SHP77 treated with DMSO at 0.1 percent for 48 hours (cell line): Measurements from ENCODE around the gene ARHGAP6.
"Not testable (repeated sequence)": the region's sequence is repeated elsewhere in the genome, so short reads cannot be mapped to it uniquely, and the experiment has no call there.

Experiments used
- DNase-seq: peaks from one replicate; lab custom pipeline; 2025; lab: John Stamatoyannopoulos, UW

The ARHGAP6 gene

DNA sequence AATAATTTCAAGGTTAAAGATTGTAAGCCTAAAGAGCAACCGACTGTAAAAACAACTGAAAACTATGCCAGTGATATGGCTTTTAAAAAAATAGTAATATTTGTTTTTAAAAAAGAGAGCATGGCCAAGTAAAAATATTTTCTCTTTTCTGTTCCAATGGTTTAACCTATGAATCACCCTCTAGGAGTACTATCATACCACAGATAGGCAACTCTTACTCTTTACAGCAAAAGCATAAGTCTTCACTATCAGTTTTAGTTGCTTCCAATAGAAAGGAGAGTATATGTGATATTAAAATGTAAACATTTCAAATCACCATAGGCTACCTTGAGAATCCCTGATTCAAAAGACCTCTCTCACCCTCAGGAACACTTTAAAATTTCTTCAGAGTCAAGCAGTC lies 269.9 kb downstream of the ARHGAP6 start:
- no peak for DNase-seq

- no peak for DNase-seq
Measured at GRCh38 chrX:11393949-11394654, 271.6 kb downstream of the ARHGAP6 start.

DNA sequence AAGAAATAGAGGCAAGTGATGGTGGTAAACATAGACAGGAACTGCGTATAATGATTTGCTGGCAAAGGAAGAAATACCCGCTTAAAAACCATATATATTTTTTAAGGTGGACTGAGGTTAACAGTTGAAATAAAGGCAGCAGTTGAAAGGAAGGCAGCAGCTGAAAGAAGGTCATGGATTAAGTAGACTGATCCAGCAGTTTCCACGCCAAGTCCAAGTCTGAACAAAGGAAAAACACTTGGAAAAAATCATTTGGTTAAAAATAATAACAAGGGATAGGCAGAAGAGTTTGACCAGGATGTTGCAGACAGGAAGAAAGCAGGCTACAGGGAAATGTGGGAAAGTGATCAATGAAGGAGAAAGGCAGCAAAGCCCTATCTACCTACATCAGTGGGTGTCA lies 278.9 kb downstream of the ARHGAP6 start:
- no peak for DNase-seq

GRCh38 chrX:11386001-11386523 lies 279.7 kb downstream of the ARHGAP6 start:
- DNase-seq, result no peak

- DNase-seq, result no peak
Measured at GRCh38 chrX:11382930-11383329, 282.8 kb downstream of the ARHGAP6 start.

GRCh38 chrX:11381464-11381863 lies 284.3 kb downstream of the ARHGAP6 start:
- no peak for DNase-seq

DNA sequence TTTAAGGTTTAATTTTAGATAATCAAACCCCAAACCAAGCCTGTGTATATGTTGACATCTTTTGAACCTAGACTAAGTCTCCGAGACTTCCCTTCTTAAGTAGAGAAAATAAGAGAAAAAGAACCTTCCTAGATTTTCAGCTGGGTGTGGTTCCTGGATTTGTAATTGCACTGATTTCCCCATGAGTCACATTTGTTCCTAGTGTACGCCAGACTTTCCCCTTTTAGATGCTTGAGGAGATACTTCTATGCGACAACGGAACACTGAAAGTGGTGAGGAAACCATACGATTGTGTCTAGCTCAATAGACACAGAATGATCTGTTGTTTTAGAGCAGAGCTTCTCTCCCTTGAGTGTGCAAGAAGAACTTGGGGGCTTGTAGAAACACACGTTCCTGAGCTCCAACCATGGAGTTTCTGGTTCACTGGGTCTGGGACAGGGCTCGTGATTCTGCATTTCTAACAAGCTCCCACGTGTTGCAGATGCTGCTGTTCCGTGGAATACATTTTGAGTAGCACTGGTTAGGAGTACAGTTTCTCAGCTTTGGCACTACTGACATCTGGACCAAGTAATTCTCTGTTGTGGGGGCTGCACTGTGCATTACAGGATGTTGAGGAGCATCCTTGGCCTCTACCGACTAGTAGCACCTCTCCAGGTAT lies 285.4 kb downstream of the ARHGAP6 start:
- no peak for DNase-seq

GRCh38 chrX:11376163-11376562 lies 289.6 kb downstream of the ARHGAP6 start:
- DNase-seq, result no peak

DNA sequence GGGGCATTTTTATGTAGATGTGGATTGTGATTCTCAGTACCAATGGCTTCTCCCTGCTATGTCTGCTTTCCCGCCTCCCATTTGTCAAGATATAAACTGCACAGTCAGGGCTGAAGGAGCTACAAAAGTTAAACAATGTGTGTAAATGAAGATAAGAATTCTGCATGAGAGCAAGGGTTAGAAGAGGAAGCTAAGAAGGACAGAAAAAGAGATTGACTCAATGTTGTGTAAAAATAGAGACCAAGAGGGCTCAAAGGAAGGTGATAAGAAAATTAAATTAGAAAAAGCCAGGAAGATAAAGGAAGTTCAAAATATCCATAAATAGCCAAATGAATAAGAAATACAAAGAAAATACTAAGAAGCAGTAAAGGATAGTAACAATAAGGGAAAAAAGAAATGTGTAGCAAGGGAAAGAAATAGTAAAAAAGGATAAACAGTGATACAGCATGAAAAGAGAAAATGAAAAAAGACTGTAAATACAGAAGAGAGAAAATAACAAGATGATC lies 290.1 kb downstream of the ARHGAP6 start:
- DNase-seq, result no peak

DNA sequence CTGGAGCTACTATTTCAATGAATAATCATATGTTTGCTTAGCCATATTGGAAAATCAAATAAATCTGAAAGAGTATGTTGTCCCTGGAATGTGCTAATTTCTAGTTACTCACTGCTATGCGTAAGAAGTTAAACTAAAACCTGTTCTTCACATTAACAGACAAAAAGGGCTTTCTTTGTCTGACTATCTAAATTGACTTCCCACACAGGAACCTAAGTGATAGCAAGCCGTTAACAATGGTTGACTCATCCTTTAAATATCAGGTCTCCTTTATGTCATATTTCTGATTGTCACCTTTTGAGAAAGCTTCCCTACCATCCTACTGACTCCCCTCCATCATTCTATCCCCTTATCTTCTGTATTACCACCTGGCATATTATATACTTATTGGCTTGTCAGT lies 291.1 kb downstream of the ARHGAP6 start:
- no peak for DNase-seq

GRCh38 chrX:11371106-11371505 lies 294.6 kb downstream of the ARHGAP6 start:
- DNase-seq, result no peak

DNA sequence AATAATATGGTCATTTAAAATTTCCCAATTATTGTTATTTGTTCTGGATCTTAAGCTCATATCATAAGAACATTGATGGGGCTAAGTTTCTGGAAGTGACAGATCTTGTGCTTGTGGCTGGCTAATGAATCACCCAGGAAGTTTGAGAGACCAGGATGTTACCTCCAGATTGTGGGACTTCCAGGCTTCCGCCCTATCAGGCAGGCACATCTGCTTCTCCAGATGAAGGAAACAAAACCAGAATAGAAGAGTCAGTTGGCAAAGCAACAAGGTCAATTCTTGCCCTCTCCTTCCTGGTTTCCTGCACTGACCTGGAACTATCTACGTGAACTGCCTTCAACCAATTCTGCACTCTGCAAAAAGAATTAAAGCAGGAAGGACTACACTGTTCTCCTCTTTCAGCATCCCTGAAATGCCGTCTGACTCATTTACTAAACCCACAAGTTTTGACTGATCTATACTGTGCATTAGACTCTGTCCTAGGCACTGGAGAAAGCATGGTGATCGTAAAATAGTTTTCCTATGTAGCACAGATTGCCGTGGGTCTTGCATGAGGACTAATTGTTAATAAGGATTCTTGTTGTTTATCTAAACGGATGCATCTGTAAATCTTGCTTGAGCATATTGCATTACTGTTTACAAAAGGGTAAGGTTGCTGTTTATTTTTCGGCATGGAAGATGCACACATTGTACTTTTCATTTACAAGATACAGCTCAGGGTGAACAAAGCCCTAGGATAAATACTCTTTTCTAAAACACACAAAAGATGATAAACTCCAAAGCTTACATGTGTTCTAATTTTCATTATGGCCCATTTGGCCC lies 297.9 kb downstream of the ARHGAP6 start:
- DNase-seq, result no peak

DNA sequence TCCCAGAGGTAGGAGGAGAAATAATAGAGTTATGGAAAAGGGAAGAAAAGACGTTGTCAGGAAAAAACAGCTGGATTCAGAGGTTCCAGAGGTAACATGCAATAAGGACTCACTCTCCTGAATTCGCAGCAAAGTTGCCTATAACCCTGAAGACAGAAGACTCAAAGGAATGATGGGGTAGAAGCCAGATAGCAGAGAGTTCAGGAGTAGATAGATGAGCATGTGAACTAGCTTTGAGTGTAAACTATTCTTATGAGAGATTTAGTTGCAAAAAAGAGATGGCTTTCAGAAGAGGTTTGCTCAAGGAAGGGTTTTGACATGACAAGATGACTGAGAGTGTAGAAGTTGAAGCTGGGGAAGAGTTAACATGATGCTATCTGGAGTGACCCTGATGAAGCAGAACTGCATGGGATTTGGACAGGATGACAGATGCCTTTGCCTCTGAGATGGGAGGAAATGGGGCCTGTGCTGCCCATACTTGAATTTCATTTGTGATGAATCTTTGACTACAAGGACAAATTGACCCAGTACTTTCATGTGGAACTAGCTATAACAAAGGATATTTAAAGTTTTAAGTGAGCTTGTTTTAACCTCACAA lies 298.6 kb downstream of the ARHGAP6 start:
- no peak for DNase-seq

GRCh38 chrX:11365426-11365825 lies 300.3 kb downstream of the ARHGAP6 start:
- no peak for DNase-seq

GRCh38 chrX:11364835-11365234 lies 300.9 kb downstream of the ARHGAP6 start:
- DNase-seq, result no peak

DNA sequence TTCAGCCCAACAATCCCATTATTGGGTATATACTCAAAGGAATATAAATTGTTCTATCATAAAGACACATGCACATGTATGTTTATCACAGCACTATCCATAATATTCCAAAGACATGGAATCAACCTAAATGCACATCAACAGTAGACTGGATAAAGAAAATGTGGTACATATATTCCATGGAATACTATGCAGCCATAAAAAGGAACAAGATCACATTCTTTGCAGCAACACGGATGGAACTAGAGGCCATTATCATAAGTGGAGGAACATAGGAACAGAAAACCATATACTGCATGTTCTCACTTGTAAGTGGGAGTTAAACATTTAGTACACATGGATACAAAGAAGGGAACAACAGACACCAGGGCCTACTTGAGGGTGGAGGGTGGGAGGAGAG lies 301.9 kb downstream of the ARHGAP6 start:
- DNase-seq, result not testable (repeated sequence)

DNA sequence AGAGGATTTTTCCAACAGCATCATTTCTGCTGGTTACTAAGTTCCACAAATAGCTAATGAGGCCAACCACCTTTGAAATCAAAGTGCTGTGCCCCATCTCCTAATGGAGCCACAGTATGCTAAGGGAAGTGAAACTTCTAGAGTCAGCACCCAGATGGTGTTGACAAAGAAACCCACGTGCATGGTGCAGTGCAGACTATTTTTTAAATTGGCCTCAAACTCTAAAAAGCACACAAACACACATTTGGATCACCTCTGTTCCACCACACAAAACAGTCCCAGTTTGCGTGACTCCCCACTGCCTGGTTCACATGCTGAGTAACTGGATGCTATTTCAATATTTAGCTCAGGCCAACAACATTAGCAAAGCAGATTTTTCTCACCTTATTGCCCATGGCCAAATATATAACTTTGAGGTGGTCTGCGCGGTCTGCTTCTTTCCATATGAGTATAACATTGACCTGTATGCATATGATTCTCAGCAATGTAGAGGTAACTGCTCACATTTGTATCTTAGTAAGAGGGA lies 302.6 kb downstream of the ARHGAP6 start:
- DNase-seq, result no peak

DNA sequence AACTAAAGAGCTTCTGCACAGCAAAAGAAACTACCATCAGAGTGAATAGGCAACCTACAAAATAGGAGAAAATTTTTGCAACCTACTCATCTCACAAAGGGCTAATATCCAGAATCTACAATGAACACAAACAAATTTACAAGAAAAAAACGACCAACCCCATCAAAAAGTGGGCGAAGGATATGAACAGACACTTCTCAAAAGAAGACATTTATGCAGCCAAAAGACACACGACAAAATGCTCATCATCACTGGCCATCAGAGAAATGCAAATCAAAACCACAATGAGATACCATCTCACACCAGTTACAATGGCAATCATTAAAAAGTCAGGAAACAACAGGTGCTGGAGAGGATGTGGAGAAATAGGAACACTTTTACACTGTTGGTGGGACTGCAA lies 304.1 kb downstream of the ARHGAP6 start:
- not testable (repeated sequence) for DNase-seq

- not testable (repeated sequence) for DNase-seq
Measured at GRCh38 chrX:11355944-11356343, 309.8 kb downstream of the ARHGAP6 start.

GRCh38 chrX:11355259-11355909 lies 310.3 kb downstream of the ARHGAP6 start:
- DNase-seq, result no peak

- DNase-seq, result no peak
Measured at GRCh38 chrX:11352296-11352741, 313.4 kb downstream of the ARHGAP6 start.
